K562 (cell line): Measurements from ENCODE around the gene ABHD16B. TPM values are rescaled to one million over a fixed set of nuclear protein-coding genes. Genes with fewer than 3 reads are reported as not detected.

Experiments
- BDP1 ChIP-seq: IDR thresholded peaks from 3 replicates; pipeline ENCODE4 v1.6.1; 2011; ENCODE audit not compliant: insufficient read length, insufficient read depth
- CBX5 ChIP-seq: IDR thresholded peaks from 2 replicates; pipeline ENCODE4 v1.6.1; 2014; ENCODE audit warnings: low read depth, borderline replicate concordance
- COPS2 ChIP-seq: fragments of 450-650 bp; conservative IDR thresholded peaks from 2 replicates; pipeline ENCODE4 v1.6.1; 2016; ENCODE audit warnings: mild to moderate bottlenecking, moderate library complexity
- GABPB1 ChIP-seq: sonication (generic); formaldehyde crosslinking; IDR thresholded peaks from 2 replicates; pipeline ENCODE4 v1.8.0; 2022; ENCODE audit warnings: mild to moderate bottlenecking, missing genetic modification reagents
- HDAC6 ChIP-seq: IDR thresholded peaks from 2 replicates; pipeline ENCODE4 v1.6.1; 2012; ENCODE audit warnings: low read depth, mild to moderate bottlenecking, control low read depth, inconsistent platforms, low read length, moderate library complexity
- NCOA2 ChIP-seq, 2 experiments: fragments of 450-650 bp; IDR thresholded peaks; 2 replicates each; pipeline ENCODE4 v1.6.1; 2018; ENCODE audit warnings: mild to moderate bottlenecking in 2 of 2, moderate library complexity in 1 of 2; ENCODE audit not compliant: partially characterized antibody in 2 of 2
- PPARD ChIP-seq: fragments of 250-450 bp; sonication (Bioruptor Pico); IDR thresholded peaks from 2 replicates; pipeline ENCODE4 v1.8.0; 2022; ENCODE audit warnings: inconsistent platforms, mild to moderate bottlenecking, moderate library complexity
- SMARCA4 ChIP-seq: fragments of 450-650 bp; IDR thresholded peaks from 2 replicates; pipeline ENCODE4 v1.6.1; 2016
- SRSF1 ChIP-seq: fragments of 200-400 bp; formaldehyde crosslinking; IDR thresholded peaks from 2 replicates; pipeline ENCODE4 v1.6.1; 2017; ENCODE audit warnings: mild to moderate bottlenecking, low read depth, low read length, moderate library complexity
- SRSF9 ChIP-seq: fragments of 200-400 bp; formaldehyde crosslinking; IDR thresholded peaks from 2 replicates; pipeline ENCODE4 v1.6.1; 2017; ENCODE audit warnings: low read depth, low read length, borderline replicate concordance
- ZNF140 ChIP-seq: fragments of 250-450 bp; sonication (Bioruptor Pico); IDR thresholded peaks from 2 replicates; pipeline ENCODE4 v1.8.0; 2021; ENCODE audit warnings: moderate library complexity, mild to moderate bottlenecking, inconsistent platforms
- polyA plus RNA-seq, 8 experiments: library from polyadenylated mRNA; depleted of rRNA in 4 of 8; stranded (reverse) in 5 of 8; unstranded in 3 of 8; fragments of >200 nt; fragmentation: Nextera tagmentation in 2 of 8; fragmentation: Illumina TruSeq in 1 of 8; extraction: Ambion mirVana in 2 of 8; extraction: Trizol in 1 of 8; gene quantifications; 2 replicates each; pipeline versions ENCODE4 v1.2.1 to v1.2.3, GENCODE V29; 2011 to 2014; ENCODE audit warnings: inconsistent platforms in 1 of 8, missing spikeins in 1 of 8
- total RNA-seq, 7 experiments: library from RNA; depleted of rRNA in 6 of 7; stranded (reverse); fragments of >200 nt in 6 of 7; fragmentation: Illumina TruSeq in 2 of 7; extraction: Trizol in 2 of 7; gene quantifications; 2 replicates each; pipeline versions ENCODE4 v1.2.1 to v1.2.3, GENCODE V29; 2011 to 2021; ENCODE audit warnings: low replicate concordance in 1 of 7
- TF ChIP-seq, protein P1 (sequence below): fragments of 450-650 bp; IDR thresholded peaks from 2 replicates; pipeline ENCODE4 v1.6.1; 2016; ENCODE audit warnings: mild to moderate bottlenecking, moderate library complexity
- TF ChIP-seq, protein P2 (sequence below): fragments of 250-450 bp; sonication (Bioruptor Pico); IDR thresholded peaks from 2 replicates; pipeline ENCODE4 v1.8.0; 2021; ENCODE audit warnings: moderate library complexity, mild to moderate bottlenecking, inconsistent platforms
- TF ChIP-seq, protein P3 (sequence below): fragments of 450-650 bp; IDR thresholded peaks from 2 replicates; pipeline ENCODE4 v1.6.1; 2018; ENCODE audit not compliant: partially characterized antibody

ABHD16B gene
- total and polyA plus RNA-seq, 9 of the 15 experiments (the other 6 are each of a cell fraction or from before 2014, with no cell fraction given), result not detected

GRCh38 chr20:63846888-63847236, 14.4 kb upstream of the ABHD16B start (continued):
- TF ChIP-seq, protein P1, sequence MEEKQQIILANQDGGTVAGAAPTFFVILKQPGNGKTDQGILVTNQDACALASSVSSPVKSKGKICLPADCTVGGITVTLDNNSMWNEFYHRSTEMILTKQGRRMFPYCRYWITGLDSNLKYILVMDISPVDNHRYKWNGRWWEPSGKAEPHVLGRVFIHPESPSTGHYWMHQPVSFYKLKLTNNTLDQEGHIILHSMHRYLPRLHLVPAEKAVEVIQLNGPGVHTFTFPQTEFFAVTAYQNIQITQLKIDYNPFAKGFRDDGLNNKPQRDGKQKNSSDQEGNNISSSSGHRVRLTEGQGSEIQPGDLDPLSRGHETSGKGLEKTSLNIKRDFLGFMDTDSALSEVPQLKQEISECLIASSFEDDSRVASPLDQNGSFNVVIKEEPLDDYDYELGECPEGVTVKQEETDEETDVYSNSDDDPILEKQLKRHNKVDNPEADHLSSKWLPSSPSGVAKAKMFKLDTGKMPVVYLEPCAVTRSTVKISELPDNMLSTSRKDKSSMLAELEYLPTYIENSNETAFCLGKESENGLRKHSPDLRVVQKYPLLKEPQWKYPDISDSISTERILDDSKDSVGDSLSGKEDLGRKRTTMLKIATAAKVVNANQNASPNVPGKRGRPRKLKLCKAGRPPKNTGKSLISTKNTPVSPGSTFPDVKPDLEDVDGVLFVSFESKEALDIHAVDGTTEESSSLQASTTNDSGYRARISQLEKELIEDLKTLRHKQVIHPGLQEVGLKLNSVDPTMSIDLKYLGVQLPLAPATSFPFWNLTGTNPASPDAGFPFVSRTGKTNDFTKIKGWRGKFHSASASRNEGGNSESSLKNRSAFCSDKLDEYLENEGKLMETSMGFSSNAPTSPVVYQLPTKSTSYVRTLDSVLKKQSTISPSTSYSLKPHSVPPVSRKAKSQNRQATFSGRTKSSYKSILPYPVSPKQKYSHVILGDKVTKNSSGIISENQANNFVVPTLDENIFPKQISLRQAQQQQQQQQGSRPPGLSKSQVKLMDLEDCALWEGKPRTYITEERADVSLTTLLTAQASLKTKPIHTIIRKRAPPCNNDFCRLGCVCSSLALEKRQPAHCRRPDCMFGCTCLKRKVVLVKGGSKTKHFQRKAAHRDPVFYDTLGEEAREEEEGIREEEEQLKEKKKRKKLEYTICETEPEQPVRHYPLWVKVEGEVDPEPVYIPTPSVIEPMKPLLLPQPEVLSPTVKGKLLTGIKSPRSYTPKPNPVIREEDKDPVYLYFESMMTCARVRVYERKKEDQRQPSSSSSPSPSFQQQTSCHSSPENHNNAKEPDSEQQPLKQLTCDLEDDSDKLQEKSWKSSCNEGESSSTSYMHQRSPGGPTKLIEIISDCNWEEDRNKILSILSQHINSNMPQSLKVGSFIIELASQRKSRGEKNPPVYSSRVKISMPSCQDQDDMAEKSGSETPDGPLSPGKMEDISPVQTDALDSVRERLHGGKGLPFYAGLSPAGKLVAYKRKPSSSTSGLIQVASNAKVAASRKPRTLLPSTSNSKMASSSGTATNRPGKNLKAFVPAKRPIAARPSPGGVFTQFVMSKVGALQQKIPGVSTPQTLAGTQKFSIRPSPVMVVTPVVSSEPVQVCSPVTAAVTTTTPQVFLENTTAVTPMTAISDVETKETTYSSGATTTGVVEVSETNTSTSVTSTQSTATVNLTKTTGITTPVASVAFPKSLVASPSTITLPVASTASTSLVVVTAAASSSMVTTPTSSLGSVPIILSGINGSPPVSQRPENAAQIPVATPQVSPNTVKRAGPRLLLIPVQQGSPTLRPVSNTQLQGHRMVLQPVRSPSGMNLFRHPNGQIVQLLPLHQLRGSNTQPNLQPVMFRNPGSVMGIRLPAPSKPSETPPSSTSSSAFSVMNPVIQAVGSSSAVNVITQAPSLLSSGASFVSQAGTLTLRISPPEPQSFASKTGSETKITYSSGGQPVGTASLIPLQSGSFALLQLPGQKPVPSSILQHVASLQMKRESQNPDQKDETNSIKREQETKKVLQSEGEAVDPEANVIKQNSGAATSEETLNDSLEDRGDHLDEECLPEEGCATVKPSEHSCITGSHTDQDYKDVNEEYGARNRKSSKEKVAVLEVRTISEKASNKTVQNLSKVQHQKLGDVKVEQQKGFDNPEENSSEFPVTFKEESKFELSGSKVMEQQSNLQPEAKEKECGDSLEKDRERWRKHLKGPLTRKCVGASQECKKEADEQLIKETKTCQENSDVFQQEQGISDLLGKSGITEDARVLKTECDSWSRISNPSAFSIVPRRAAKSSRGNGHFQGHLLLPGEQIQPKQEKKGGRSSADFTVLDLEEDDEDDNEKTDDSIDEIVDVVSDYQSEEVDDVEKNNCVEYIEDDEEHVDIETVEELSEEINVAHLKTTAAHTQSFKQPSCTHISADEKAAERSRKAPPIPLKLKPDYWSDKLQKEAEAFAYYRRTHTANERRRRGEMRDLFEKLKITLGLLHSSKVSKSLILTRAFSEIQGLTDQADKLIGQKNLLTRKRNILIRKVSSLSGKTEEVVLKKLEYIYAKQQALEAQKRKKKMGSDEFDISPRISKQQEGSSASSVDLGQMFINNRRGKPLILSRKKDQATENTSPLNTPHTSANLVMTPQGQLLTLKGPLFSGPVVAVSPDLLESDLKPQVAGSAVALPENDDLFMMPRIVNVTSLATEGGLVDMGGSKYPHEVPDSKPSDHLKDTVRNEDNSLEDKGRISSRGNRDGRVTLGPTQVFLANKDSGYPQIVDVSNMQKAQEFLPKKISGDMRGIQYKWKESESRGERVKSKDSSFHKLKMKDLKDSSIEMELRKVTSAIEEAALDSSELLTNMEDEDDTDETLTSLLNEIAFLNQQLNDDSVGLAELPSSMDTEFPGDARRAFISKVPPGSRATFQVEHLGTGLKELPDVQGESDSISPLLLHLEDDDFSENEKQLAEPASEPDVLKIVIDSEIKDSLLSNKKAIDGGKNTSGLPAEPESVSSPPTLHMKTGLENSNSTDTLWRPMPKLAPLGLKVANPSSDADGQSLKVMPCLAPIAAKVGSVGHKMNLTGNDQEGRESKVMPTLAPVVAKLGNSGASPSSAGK, result no peak
- no peak for TF ChIP-seq PPARD (CRISPR knock-in tag)
- TF ChIP-seq, protein P2, sequence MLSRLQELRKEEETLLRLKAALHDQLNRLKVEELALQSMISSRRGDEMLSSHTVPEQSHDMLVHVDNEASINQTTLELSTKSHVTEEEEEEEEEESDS, result no peak
- no peak for TF ChIP-seq NCOA2 (IDR thresholded peaks at IDR 0.05; ENCODE audit: partially characterized antibody in 2 of 2)
- TF ChIP-seq SRSF9, result no peak
- TF ChIP-seq CBX5, result no peak
- TF ChIP-seq SRSF1, result no peak
- TF ChIP-seq ZNF140 (CRISPR knock-in tag), result no peak
- no peak for TF ChIP-seq HDAC6
- no peak for TF ChIP-seq COPS2
- TF ChIP-seq, protein P3, sequence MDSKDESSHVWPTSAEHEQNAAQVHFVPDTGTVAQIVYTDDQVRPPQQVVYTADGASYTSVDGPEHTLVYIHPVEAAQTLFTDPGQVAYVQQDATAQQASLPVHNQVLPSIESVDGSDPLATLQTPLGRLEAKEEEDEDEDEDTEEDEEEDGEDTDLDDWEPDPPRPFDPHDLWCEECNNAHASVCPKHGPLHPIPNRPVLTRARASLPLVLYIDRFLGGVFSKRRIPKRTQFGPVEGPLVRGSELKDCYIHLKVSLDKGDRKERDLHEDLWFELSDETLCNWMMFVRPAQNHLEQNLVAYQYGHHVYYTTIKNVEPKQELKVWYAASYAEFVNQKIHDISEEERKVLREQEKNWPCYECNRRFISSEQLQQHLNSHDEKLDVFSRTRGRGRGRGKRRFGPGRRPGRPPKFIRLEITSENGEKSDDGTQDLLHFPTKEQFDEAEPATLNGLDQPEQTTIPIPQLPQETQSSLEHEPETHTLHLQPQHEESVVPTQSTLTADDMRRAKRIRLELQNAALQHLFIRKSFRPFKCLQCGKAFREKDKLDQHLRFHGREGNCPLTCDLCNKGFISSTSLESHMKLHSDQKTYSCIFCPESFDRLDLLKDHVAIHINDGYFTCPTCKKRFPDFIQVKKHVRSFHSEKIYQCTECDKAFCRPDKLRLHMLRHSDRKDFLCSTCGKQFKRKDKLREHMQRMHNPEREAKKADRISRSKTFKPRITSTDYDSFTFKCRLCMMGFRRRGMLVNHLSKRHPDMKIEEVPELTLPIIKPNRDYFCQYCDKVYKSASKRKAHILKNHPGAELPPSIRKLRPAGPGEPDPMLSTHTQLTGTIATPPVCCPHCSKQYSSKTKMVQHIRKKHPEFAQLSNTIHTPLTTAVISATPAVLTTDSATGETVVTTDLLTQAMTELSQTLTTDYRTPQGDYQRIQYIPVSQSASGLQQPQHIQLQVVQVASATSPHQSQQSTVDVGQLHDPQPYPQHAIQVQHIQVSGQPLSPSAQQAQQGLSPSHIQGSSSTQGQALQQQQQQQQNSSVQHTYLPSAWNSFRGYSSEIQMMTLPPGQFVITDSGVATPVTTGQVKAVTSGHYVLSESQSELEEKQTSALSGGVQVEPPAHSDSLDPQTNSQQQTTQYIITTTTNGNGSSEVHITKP, result no peak
- no peak for TF ChIP-seq GABPB1 (CRISPR knock-in tag)
- TF ChIP-seq SMARCA4, result peak; percentile 33; the same call in 1 of the 2 replicates
- no peak for TF ChIP-seq BDP1
